HG03571 (cell line): ENCODE measurements around the gene CASP7.
"Not testable (repeated sequence)": the region's sequence is repeated elsewhere in the genome, so short reads cannot be mapped to it uniquely, and the experiment has no call there.

ENCODE experiments used
- ATAC-seq: cut with Tn5 transposase; IDR thresholded peaks from one replicate; pipeline ENCODE4 v1.9.1; 2021; ENCODE audit not compliant: unreplicated experiment

The CASP7 gene

GRCh38 chr10:113679463-113680189, at the start of gene CASP7:
TSS of gene CASP7 (plus strand) at chr10:113679912. CDS start at chr10:113697494, 17,582 bp downstream.
- peak; percentile 68 for ATAC-seq

- no peak for ATAC-seq
Measured at GRCh38 chr10:113630929-113631533, 48.7 kb upstream of the CASP7 start.

- ATAC-seq = no peak
Measured at GRCh38 chr10:113631684-113632367, 47.9 kb upstream of the CASP7 start.

GRCh38 chr10:113639966-113640365, 39.7 kb upstream of the CASP7 start:
- ATAC-seq = no peak

- no peak for ATAC-seq
Measured at GRCh38 chr10:113641702-113642101, 38.0 kb upstream of the CASP7 start.

- no peak for ATAC-seq
Measured at GRCh38 chr10:113643183-113643582, 36.5 kb upstream of the CASP7 start.

GRCh38 chr10:113644185-113645120, 35.3 kb upstream of the CASP7 start:
- no peak for ATAC-seq

- ATAC-seq = no peak
Measured at GRCh38 chr10:113646336-113647201, 33.1 kb upstream of the CASP7 start.

- no peak for ATAC-seq
Measured at GRCh38 chr10:113647812-113648211, 31.9 kb upstream of the CASP7 start.

- no peak for ATAC-seq
Measured at GRCh38 chr10:113648478-113648877, 31.2 kb upstream of the CASP7 start.

- no peak for ATAC-seq
Measured at GRCh38 chr10:113650172-113650571, 29.5 kb upstream of the CASP7 start.

- no peak for ATAC-seq
Measured at GRCh38 chr10:113651021-113651420, 28.7 kb upstream of the CASP7 start.

GRCh38 chr10:113651898-113652297, 27.8 kb upstream of the CASP7 start:
- ATAC-seq = no peak

- not testable (repeated sequence) for ATAC-seq
Measured at GRCh38 chr10:113652456-113652855, 27.3 kb upstream of the CASP7 start.

- ATAC-seq = no peak
Measured at GRCh38 chr10:113656896-113657295, 22.8 kb upstream of the CASP7 start.

- ATAC-seq = no peak
Measured at GRCh38 chr10:113657544-113657943, 22.2 kb upstream of the CASP7 start.

- no peak for ATAC-seq
Measured at GRCh38 chr10:113661332-113661731, 18.4 kb upstream of the CASP7 start.

GRCh38 chr10:113663142-113663541, 16.6 kb upstream of the CASP7 start:
- no peak for ATAC-seq

- ATAC-seq = no peak
Measured at GRCh38 chr10:113663908-113664307, 15.8 kb upstream of the CASP7 start, which contains the start of gene NRAP. TSS of gene NRAP (minus strand) at chr10:113664041. CDS start at chr10:113663882, 159 bp downstream.

- no peak for ATAC-seq
Measured at GRCh38 chr10:113665352-113665751, 14.4 kb upstream of the CASP7 start.
